GM21515 (cell line): Measurements from ENCODE around the gene DGCR2.
"Not testable (repeated sequence)": the region's sequence is repeated elsewhere in the genome, so short reads cannot be mapped to it uniquely, and the experiment has no call there.

ENCODE experiments used
- ATAC-seq: cut with Tn5 transposase; IDR thresholded peaks from one replicate; pipeline ENCODE4 v1.9.1; 2021; ENCODE audit not compliant: unreplicated experiment

DGCR2 gene, protein sequence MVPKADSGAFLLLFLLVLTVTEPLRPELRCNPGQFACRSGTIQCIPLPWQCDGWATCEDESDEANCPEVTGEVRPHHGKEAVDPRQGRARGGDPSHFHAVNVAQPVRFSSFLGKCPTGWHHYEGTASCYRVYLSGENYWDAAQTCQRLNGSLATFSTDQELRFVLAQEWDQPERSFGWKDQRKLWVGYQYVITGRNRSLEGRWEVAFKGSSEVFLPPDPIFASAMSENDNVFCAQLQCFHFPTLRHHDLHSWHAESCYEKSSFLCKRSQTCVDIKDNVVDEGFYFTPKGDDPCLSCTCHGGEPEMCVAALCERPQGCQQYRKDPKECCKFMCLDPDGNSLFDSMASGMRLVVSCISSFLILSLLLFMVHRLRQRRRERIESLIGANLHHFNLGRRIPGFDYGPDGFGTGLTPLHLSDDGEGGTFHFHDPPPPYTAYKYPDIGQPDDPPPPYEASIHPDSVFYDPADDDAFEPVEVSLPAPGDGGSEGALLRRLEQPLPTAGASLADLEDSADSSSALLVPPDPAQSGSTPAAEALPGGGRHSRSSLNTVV

DNA sequence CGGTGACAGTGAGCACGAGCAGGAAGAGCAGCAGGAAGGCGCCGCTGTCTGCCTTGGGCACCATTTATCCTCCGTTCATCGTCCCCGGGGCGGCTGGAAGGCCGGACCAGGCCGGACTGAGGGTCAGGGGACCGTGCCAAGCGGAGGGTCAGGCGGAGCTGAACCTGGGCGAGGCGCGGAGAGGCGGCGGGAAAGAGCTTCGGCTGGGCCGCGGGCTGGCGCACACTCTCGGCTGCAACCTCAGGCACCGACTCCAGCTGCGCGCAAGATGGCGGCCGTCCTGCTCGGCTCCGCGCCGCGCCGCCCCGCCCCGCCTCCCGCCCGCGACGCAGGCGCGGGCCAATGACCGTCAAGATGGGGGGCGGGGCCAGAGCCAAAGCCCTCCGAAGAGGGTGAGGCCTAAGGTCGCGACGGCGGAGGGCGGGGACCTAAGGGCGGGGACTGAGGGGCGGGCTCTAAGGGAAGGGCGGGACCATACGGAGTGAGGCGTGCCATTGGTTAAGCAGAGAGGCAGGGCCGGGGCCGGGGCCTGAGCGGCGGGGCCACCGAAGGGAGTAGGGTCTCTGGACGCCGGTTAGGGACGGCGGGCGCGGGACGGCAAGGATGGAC lies at the start of gene DGCR2:
TSS of gene DGCR2 (minus strand) at position 270 of the 609 bp plus-strand sequence. CDS start at position 64, 206 bp downstream.
- peak; percentile 73 for ATAC-seq

DNA sequence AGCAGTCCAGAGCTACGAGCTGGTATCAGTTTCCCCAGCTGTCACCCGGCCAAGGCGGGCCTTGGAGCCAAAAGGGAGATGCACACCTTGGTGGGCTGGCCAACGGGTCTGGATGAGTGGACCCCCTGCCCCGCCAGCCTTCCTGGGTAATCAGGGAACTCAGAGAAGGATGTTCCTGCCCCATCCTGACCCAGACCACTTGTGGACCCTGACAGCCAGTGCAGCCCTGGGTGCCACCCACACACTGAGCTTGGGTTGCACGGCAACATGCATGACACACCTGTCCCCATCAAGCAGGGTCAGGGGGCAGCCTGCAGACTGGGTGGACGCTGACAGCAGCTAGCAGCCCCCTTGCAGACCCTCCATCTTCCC lies 47.7 kb upstream of the DGCR2 start:
- no peak for ATAC-seq

DNA sequence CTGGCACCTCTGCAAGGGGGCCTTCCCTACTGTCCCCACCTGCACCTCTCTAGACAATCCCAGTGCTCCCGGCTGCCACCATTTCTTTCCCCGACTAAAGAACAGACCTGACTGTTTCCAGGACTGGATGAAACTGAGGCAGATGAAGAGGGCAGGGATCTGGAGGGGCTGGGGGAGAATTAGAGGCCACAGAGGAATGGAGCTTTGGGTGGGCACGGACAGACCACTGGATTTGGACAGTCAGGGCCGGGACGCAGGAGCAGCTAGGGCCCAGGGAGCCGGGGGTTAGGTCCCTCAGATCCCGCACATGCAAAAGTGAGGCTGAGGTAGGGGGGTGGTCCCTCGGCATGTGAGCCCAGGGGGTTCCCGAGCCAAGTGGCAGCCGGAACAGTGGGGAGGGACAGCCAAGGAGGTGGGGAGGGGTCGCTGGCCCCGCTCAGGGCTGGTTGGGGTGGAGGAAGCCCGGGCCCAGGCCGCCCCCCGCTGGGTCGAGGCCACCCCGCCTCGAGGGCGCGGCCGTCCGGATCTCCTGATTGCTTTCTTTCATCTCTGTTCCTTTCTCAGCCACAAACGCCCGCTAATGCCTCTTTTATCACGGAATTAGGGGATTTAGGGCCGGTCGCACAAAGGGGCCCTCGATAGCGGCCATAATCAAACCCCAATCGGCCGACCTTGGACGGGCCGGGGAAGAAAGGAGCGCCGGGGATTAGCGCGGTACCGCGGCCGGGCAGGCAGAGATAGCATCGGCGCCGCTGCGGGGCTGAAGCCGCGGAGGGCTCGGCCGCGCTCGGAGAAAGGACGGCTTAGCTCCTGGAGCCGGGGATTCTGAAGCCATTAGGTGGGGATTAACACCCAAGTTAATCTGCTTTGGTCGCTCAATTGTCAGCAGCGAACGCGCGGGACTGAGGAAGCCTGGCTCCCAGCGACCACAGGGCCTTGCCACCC lies 47.1 kb upstream of the DGCR2 start:
- no peak for ATAC-seq

DNA sequence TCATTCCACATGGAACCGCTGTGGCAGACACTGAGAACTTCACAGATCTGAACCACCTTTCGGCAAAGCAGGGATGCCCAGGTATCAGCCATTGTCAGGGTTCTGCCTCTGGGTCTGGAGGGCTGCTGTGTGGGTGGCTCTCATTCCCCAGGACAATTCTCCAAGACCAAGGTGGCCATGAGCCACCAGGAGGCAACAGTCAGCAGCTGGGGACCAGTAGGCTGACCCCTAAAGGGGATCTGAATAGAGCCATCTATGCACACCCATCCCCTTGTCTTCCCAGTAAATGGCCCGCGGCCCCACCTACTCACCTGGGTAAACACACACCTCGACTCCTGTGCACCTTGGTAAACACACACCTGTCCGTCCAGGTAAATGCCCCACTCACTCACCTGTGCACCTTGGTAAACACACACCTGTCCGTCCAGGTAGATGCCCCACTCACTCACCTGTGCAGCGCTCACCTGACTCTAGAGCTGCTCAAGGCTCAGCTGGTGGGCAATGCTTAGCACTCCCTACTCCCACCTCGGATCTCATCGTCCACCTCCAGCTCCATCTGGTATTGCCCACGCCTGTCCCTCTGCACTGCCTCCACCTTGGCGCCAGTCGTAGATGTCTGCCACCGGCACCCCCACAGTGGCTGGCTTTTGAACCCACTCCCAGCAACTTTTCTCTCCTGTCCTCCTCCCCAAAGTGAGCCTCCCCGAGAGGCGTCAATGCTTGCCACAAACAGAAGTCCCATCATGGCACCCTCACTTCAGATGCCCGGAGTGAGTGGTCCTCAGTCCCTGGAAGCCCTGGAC lies 46.1 kb upstream of the DGCR2 start:
- no peak for ATAC-seq

DNA sequence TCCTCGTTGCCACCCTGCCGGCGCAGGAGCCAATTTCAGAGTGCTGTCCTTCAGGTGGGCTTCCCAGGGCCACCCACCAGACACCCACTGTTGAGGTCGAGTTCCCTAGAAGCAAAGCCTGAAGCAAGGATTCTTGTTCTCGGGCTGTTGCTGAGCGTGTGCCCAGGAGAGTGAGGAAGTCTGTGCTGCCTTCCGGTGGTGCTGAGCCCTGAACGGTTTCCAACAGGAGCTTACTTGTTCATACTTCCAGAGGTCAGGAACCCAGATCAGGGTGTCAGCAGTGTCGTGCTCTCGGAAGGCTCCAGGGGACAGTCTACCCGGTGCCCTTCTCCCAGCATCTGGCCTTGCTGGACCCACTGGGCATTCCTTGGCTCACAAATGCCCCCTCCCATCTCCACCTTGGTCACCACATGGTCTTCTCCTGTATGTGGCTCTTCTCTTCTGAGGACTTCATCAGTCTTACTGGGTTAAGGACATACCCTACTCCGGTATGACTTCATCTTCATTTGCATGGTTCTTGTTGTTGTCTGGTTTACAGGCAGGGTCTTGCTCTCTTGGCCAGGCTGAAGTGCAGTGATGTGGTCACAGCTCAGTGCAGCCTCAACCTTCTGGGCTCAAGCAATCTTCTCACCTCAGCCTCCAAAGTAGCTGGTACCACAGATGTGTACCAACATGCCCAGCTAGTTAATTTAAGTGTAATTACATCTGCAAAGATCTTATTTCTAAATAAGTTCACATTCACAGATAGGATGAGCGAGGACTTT lies 45.1 kb upstream of the DGCR2 start:
- no peak for ATAC-seq

DNA sequence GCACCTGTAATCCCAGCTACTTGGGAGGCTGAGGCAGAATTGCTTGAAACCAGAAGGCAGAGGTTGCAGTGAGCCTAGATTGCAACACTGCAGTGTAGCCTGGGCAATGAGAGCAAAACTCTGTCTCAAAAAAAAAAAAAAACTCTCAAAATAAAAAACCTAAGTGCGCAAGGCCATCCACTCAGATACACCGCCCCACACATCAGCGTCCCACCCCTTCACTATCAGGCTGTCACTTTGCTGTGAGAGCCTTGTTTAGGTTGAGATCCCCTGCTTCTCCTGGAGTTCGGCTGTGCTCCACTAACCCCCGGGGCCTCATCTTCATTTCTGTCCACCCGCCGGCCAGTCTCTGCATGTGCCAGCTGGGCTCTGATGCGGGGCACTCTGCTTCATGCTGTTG lies 44.2 kb upstream of the DGCR2 start:
- ATAC-seq: no peak

DNA sequence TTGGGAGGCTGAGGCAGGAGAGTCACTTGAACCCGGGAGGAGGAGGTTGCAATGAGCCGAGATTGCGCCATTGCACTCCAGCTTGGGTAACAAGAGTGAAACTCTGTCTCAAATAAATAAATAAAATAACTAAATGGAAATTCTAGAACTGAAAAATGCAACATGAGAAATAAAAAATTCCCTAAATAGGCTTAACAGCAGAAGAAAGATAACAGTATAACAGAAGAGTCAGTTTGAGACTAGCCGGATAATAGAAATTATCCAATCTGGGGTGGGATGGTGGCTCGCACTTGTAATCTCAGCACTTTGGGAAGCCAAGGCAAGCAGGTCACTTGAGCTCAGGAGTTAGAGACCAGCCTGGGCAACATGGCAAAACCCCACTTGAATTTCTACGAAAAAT lies 42.2 kb upstream of the DGCR2 start:
- no peak for ATAC-seq

DNA sequence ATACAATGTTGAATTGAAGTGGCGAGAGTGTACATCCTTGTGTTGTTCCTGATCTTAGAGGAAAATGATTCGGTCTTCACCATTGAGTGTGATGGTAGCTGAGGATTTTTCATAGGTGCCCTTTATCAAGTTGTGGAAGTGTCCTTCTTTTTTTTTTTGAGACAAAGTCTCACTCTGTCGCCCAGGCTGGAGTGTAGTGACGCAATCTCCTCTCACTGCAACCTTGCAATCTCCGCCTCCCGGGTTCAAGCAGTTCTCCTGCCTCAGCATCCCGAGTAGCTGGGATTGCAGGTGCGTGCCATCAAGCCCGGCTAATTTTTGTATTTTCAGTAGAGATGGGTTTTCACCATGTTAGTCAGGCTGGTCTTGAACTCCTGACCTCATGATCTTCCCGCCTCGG lies 36.4 kb upstream of the DGCR2 start:
- not testable (repeated sequence) for ATAC-seq

DNA sequence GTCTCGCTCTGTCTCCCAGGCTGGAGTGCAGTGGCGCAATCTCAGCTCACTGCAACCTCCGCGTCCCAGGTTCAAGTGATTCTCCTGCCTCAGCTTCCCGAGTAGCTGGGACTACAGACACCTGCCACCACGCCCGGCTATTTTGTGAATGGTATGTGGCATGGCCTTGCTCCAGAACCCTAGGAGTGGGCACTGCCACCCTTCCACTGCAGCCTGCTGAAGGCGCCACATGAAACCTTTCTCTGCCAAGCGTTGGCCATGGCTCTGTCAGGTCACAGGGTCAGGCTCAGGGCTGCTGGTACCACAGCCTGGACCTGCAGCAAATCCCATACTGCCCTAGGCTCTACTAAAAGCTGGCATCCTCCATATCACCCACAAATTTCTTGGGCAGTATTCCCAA lies 33.9 kb upstream of the DGCR2 start:
- not testable (repeated sequence) for ATAC-seq

DNA sequence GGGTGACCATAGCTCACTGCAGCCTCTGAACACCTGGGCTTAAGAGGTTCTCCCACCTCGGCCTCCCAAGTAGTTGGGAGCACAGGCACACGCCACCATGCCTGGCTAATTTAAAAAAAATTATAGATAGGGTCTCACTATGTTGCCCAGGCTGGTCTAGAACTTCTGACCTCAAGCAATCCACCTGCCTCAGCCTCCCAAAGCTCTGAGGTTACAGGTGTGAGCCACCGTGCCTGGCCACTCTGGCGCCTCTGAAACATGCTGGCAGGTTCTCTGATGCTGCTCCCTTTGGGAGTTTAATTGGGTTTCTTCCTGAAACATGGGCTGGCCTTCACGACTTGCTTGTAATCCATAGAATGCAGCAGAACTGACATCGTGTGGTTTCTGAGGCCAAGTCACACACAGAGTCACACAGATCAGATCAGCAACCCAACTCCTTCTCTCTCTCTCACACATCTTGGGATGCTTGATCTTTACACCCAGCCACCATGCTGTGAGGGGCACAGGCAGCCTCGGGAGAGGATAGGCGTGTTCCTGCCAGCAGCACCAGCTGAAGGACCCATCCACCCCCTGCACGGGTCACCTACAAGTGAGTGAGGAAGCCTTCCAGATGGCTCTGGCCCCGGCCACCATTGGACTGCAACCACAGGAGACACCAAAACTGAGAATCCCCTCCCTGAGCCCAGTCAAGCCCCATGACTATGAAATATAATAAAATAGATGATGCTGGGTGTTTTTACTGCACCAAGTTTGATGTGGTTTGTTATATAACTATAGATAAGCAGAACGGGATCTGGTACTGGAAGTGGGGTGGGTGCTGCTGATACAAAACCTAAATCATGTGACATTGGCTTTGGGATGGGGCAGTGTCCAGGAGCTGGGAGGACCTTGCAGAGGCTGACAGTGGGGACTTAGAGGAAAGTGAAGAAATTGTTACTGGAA lies 31.0 kb upstream of the DGCR2 start:
- no peak for ATAC-seq

DNA sequence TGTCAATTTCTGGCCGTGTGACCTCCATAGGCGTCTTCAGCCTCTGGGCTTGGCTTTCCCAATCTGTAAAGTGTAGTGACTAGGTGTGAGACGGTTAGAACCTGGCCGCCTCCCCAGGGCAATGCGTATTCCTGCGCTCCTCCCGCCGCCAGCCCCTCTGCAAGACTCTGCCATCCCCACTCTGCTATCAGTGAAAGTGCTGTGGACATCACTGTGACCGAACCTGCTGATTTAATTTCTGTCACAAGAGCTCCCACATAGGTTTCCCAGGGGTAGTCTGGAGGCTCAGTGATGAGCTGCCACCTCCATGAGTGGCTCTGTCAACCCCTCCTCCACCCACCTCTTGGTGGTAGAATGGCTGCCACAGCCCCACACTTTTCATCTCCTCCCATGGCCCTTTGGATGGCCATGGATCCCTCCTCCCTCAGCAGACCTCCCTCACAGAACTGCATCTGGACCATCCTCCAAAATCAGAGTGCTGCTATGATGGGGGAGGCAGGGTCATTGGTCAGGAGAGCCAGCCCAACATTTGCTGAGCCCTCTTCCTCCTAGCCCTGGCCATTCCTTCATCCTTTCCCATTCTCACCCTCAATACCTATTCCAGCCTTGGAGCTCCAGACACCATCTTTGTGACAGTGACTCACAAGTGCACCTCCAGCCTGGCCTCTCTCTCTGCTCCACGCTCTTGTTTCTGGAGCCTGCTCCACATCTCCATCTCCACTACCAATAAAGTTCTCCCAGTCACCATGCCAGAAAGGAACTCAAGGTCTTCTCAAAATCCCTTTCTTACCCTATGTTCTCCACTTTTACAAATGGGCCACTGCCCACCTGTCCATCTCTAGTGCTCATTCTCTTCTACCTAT lies 29.3 kb upstream of the DGCR2 start:
- no peak for ATAC-seq

DNA sequence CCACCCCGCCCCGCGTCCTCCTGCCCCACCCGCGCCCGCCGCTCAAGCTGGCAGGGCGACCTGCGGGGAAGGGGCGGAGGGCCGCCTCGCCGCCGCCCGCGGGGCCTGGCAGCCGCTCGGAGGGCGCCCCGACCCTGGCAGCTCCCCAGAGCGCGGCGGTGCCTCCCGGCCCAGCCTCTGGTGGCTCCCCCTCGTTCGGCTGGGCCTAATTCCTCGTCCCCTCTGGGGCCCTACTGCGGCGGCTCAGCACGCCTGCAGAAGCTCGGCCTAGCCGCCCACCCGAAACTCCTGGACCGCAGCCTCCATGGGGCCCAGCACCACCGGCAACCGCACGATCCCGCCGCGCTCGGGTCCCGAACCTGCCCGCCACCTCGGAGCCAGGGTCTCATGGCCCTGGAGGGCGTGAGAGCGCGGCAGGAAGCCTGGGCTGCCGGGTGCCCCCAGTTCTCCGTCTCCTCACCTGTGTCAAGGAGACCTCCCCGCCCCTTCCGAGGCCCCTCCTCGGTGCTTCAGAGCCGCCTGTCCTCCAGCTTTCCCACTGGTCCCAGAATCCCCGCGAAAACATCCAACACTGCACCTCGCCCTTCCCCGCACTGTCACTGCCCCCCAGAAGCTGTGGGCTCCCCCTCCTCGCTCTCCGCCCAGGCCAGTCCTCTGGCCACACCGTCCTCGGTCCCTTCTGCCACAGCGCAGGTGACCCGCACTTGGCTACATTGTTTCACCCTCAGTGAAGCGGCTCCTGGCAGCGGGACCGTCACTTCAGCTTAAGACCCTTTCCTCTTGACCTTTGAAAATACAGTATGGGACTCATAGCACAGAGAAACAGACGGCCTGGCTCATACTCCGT lies 28.5 kb upstream of the DGCR2 start:
- ATAC-seq: no peak

DNA sequence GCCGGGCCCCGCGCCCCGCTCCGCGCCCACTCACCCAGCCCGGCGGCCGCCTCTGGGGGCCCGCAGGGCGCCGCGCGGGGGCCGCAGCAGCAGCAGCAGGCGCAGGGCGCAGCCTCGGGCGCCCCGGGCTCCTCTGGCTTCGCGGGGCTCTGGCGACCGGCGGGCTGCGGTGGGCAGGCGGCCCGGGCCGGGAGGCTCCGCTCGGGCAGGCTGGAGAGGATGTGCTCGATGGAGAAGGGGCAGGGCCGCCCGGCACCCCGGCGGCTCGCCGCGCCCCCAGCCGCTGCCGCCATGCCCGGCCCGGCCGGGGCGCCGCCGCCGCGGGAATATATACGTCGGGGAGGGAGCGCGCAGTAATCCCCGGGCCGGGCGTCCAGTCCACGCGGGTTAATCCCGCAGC lies 27.8 kb upstream of the DGCR2 start, which contains the start of gene GSC2:
TSS of gene GSC2 (minus strand) at position 302 of the 400 bp plus-strand sequence. CDS start at position 293, 9 bp downstream.
- no peak for ATAC-seq

DNA sequence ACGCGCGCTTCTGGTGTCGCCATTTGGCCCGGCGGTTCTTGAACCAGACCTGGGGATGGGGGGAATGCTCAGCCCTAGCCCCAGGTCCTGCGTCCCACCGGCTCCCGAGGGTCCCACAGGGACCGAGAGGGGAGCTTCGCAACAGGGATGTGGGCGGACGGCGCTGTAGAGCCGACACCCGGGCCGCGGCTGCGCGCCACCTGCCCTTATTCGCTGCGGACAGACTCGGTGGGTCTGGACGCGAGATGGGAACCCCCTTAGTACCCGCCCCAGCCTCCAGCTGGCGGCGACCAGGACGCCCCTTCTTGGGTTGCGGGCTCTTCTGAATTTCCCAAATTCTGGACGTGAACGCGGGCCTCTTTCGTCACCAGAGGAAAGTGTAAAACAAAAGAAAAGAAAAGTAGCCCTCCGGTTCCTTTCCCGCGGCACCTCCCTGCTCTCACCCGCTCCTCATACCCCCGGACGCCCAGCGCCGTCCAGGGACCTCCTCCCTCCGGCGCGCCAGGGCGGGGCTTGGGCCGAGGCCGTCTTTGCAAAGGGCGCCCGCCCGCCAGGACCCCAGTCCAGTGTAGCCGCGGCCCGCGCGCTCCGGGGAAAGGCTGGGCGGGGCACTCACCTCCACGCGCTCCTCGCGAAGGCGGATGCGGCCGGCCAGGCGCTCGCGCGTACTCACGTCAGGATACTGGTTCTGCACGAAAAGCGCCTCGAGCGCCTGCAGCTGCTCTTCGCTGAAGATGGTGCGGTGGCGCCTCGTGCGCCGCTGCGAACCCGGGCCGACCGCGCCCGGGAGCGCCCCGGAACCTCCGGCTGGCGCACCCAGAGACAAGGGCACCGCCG lies 27.1 kb upstream of the DGCR2 start:
- no peak for ATAC-seq

DNA sequence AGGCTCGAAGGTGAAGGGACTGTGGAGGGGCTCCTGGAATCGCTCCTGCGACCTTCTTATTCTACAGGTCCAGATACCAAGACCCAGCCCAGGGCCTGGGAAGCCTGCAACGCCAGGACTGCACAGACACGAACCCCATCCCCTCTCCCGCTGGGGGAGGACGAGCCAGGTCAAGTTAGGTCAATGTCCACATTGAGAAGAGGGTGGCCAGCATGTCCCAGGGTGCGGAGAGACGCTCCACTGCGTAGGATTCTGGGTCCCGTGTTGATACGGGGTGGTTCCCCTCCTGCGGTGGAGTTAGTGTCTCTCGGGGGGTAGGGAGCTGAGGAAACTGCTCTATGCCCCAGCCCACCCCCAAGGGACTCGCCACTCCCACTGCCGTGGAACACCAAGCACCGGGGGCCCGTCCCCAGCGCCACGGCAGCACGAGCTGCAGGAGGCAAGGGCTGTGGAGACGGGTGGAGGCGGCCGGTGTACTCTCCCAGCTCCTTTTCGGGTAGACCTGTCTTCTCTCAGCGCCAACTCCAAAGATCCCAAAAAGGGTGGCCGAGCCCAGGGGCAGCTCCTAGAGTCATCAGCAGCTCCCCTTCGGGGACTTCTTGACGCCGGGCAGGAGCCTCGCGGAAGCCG lies 26.3 kb upstream of the DGCR2 start:
- ATAC-seq: no peak
